Activated CD4-positive, alpha-beta T cell treated with anti-CD3 and anti-CD28 coated beads for 1 hour (primary cell): Measurements from ENCODE around the gene APPL2.

Experiments
- DNase-seq: peaks from one replicate; pipeline ENCODE4 v3.0.0-alpha.2; 2020

APPL2 gene

GRCh38 chr12:105221583-105222283, 14.2 kb downstream of the APPL2 start:
- no peak for DNase-seq

GRCh38 chr12:105220929-105221290, 15.1 kb downstream of the APPL2 start:
- DNase-seq = no peak

- DNase-seq = no peak
Observed at GRCh38 chr12:105220150-105220928, 15.6 kb downstream of the APPL2 start.

- no peak for DNase-seq
Observed at GRCh38 chr12:105219261-105220028, 16.5 kb downstream of the APPL2 start.

GRCh38 chr12:105218434-105218833, 17.5 kb downstream of the APPL2 start:
- no peak for DNase-seq

- DNase-seq = no peak
Observed at GRCh38 chr12:105214670-105215375, 21.2 kb downstream of the APPL2 start.

- DNase-seq = no peak
Observed at GRCh38 chr12:105214148-105214547, 21.8 kb downstream of the APPL2 start.

GRCh38 chr12:105212438-105212837, 23.5 kb downstream of the APPL2 start:
- no peak for DNase-seq

- no peak for DNase-seq
Observed at GRCh38 chr12:105209091-105209490, 26.9 kb downstream of the APPL2 start.

- DNase-seq = no peak
Observed at GRCh38 chr12:105206686-105207374, 29.1 kb downstream of the APPL2 start.

GRCh38 chr12:105205322-105206048, 30.5 kb downstream of the APPL2 start:
- DNase-seq = no peak

- no peak for DNase-seq
Observed at GRCh38 chr12:105204916-105205315, 31.1 kb downstream of the APPL2 start.

GRCh38 chr12:105204127-105204526, 31.8 kb downstream of the APPL2 start:
- DNase-seq = no peak

- DNase-seq = no peak
Observed at GRCh38 chr12:105202202-105202601, 33.8 kb downstream of the APPL2 start.

- DNase-seq = no peak
Observed at GRCh38 chr12:105201299-105201698, 34.7 kb downstream of the APPL2 start.

- DNase-seq = no peak
Observed at GRCh38 chr12:105200385-105200784, 35.6 kb downstream of the APPL2 start.

- DNase-seq = no peak
Observed at GRCh38 chr12:105198961-105199360, 37.0 kb downstream of the APPL2 start.

GRCh38 chr12:105196090-105196489, 39.9 kb downstream of the APPL2 start:
- DNase-seq = no peak

GRCh38 chr12:105194947-105195346, 41.0 kb downstream of the APPL2 start:
- no peak for DNase-seq

- no peak for DNase-seq
Observed at GRCh38 chr12:105192624-105193225, 43.2 kb downstream of the APPL2 start.

GRCh38 chr12:105190530-105190929, 45.4 kb downstream of the APPL2 start:
- no peak for DNase-seq
